ENCODE results near the gene SFN.
A peak's percentile ranks its signal among the peaks of the same experiment; 100 is the strongest.
"Not testable (repeated sequence)": the region's sequence is repeated elsewhere in the genome, so short reads cannot be mapped to it uniquely, and the experiment has no call there.

Gene SFN

DNA sequence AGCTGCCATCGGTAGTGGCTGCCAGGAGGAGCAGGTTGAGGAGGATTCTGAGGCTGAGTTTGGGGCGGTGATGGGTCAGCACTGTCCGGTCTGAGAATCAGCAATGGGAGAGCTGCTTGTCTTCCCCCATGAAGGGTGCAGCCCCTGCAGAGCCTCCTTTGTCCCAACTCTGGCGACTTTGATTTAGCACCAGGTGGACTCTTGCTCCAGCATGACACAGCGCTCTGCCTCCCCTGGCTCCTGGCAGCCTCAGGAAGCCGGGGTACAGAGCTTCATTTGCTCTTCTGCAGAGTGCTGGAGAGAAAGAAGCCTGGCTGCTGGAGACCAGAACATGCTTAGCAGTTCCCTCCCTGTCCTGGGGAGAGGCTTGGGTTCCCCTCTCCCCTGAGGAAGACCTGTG is 23.2 kb upstream of the SFN start:
- no peak for DNase-seq

DNA sequence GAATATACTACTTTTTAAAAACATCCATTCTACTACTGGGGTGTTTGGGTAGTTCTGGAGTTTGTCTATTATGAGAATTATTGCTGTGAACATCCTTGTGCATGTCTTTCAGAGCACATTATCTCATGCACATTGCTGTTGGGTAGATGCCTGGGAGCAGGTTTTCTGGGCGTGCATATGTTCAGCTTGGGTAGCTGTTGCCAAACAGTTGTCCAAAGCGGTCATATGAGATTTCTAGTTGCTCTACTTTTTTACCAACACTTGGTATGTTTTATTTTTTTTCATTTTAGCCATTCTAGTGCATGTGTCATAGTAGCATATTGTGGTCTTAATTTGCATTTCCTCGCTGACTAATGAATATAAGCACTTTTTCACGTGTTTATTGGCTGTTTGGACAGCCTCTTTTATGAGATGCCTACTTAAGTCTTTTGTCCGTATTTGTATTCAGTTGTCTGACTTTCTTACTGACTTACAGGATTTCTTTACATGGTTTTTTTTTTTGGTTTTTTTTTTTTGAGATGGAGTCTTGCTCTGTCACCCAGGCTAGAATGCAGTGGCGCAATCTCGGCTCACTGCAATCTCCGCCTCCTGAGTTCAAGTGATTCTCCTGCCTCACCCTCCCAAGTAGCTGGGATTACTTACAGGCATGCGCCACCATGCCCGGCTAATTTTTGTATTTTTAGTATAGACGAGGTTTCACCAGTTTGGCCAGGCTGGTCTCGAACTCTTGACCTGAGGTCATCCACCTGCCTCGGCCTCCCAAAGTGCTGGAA is 18.3 kb upstream of the SFN start:
- no peak for DNase-seq

DNA sequence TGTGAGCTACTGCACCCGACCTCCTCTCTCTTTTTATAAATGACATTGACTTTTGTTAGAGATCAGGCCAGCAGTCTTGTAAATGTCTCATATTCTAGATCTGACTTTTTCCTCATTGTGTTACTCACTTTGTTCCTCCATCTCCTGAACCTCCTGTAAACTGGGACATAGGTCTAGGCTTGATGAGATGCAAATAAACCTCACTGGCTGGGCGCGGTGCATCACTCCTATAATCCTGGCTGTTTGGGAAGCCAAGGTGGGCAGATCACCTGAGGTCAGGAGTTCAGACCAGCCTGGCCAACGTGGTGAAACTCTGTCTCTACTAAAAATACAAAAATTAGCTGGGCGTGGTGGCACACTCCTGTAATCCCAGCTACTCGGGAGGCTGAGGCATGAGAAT is 15.1 kb upstream of the SFN start:
- DNase-seq, result not testable (repeated sequence)

DNA sequence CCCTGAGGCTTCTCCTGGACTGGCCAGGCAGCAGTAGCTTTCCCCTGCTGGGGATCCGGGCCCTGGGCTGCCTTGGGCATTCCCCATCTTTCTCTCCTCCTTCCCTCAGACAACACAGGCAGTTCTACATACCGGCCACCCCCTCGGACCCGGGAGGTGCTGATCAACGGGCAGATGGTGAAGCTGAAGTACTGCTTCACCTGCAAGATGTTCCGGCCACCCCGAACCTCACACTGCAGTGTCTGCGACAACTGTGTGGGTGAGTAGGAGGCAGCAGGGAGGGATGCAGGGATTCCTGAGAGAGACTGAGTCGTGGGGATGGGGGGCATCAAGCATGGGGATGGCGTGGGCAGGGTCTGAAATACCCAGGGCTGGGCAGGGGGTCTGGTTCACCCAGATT is 14.4 kb upstream of the SFN start:
- no peak for DNase-seq

DNA sequence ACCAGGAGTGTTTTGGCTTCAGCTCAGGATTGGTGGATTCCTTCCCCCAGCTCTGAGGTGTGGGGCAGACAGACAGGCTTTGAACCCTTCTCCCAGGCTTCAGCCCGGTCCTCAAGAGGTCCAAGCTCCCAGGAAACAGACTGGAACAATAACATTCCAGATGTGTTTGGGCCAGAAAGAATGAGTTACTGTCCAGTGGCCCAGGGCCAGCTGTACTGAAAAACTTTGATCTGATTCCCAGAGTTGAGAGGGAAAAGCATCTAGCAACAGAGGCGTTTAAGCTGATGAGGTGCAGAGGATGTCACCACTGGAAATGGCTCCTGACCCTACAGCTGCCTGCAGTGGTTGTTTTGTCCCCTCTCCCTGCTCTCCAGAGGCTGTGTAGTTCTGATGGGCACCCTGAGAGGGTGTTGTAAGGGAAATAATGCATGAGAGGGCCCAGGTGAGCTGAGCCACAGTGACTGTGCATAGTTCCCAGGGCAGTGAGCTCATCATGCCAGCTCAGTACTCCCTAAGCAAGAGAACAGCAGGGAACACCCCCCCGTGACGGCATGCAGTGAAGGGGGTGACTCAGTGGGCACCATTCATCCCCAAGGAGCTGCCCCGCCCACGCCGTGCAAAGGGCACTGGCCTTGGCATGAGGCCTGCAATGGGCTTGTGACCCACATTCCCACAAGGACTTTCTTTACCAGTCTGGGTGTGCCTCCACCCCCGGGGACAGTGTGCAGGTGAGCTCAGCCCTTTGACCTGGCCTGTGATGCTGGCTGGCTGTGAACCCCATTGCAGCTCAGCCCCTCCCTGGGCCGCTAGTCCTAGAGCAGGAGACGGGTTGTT is 13.8 kb upstream of the SFN start:
- no peak for DNase-seq

DNA sequence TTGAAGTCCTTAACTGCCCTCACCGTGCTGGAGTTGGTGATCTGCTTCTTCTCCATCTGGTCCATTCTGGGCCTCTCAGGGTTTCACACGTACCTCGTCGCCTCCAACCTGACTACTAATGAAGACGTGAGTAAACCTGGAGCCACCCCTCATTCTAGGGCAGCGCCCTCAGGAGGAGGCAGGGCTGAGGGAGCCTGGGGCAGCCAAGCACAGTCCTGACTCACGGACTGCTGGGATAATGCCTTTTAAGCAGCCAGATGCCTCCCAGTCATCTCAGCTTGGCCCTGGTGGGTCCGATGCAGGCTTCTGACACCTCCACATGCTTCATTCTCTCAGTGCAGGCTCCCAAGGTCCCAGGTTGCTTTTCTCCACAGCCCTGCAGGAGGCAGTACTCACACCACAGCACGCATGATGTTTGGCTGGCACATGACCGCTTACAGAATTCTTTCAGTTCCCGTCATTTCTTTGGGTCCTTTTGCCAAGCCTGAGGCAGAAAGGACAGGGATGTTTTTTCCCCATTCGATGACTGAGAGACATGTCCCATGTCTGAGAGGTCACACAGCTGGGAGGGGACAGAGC is 11.8 kb upstream of the SFN start:
- no peak for DNase-seq

DNA sequence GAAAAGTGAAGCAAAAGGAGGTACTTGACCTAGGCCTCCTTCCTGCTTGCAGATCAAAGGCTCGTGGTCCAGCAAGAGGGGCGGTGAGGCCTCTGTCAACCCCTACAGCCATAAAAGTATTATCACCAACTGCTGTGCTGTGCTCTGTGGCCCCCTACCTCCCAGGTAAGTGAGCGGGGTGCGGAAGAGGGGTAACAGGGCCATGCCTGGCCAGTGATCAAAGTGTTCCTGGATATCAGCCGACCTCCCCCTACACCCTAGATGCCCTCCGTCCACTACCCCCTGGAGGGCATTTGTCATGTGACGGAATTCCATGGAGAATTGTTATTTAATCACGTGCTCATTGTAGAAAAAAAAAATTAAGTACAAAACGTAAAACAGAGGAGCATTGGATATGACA is 10.2 kb upstream of the SFN start:
- DNase-seq, result no peak

DNA sequence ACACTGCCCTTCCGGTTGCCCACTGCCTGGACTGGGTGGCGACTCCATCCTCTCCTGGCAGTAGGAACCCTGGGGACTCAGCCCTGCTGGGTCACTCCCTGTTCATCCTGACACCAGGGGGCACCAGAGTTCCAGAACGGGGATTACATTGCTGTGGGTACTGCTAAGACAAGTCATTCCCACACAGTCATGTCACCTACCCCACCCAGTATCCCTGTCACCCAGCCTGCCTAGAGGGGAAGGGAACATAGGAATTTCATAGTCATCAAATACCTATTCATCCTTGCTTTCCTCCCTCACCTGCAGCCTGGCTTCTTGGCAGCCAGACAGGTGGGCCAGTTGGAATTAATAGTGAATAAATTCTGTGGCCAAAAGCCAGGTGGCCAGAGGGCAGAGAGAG is 9.8 kb upstream of the SFN start:
- no peak for DNase-seq

DNA sequence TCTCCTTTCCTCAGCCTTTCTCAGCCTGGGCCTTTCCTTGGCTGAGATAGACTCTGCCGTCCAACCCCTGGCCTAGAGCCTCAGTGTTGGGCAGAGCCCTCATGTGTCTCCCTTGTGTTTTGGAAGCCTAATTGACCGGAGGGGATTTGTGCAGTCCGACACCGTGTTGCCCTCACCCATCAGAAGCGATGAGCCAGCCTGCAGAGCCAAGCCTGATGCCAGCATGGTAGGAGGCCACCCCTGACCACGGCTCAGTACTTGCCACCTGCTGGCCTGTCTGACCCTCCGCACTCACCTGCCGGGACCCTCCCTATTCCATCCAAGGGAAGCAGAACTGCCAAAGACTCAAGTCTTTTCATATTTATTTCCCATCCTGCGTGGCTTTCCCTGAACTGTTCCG is 9.3 kb upstream of the SFN start:
- no peak for DNase-seq

DNA sequence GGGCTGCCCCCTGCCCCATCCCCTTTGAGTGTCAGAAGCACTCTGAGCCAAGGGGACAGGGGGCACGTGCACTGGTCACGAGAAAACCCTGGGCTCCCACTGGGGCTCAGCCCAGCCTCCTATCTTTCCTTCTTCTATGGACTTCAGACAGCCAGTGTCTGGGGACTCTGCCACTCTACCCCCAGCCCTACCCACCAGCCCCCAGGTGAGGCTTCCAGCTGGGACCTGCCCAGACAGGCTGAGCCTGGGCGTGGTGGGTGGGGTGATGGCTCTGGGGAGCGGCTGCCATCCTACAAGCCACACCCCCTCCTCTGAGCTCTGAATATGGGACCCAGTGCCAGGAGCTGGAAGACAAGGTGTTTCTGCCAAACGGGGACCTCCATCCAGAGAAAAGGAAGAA is 8.0 kb upstream of the SFN start:
- no peak for DNase-seq

DNA sequence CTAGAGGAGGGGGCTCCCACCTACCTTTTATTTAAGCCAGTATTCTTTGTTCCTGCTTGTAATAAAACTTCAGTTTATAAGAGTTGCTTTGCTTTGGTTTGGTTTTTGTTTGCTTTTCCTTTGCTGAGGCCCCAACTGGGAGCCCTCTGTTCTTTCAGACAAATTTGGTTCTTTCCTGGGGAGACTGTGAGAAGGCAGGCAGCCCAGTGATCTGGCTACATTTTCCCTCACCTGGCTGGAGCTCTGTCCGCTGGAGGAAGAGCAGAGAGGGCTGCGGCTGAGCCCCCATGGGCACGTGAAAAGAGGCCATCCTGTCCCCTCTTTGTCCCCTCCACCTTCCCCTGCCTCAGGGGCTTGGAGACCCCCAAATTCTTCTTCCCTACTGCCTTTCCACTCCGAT is 7.3 kb upstream of the SFN start:
- no peak for DNase-seq

DNA sequence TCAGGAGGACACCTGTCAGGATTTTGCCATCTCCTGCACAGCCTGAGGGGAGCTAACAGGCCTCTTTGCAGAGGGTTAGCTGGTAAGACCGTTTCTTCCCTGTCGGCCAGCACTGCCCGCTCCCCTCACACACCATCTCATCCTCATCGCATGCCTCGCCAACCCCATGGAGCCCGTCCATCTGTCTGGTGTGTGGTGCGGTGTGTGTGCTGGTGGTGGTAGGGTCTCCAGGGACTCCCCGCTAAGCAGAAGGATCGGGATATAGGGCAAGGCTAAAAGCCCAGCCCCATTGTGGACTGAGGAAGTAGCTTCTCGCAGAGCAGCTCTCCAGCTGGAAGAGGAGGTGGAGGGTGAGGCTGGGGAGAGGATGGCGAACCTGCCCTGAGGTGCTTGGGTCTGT is 6.8 kb upstream of the SFN start:
- no peak for DNase-seq

DNA sequence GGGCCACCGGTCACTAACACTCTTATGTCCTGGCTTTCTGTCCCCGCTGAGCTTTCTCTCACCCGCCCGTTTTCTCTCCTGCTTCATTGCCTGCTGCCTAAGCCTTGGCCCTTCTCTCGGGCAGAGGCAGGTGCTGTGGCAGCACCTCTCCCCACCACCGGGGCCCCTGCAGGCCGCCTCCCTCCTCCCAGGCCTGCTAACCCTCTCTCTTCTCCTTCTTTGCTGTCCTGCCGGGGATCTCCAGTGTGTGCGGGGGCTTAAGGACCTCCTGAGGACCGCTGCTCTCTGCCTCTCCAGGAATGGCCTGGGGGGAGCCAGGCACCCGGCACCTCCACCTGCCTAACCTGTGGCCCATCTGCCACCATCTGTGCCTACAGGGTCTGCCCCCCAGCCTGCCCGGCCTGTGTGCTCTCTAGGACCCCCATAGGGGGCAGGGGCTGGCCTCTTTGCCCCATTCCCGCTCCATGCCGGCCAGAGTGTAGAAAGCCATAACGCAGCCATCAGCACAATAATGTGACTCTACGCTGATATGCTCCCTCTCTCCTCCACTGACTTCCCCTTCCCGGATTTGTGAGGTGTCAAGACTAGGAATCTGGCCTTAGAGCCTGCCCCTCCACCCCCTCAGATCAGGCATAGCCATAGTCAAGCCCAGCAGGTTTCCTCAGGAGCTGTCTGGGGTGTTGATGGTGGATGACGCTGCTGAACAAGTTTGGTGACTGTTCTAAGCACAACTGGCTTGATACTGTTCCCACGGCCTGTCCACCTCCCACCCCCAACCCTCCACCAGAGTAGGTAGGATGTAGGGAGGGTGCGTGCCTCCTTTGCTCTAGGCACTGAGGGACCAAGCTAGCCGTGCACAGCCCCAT is 6.1 kb upstream of the SFN start:
- no peak for DNase-seq

DNA sequence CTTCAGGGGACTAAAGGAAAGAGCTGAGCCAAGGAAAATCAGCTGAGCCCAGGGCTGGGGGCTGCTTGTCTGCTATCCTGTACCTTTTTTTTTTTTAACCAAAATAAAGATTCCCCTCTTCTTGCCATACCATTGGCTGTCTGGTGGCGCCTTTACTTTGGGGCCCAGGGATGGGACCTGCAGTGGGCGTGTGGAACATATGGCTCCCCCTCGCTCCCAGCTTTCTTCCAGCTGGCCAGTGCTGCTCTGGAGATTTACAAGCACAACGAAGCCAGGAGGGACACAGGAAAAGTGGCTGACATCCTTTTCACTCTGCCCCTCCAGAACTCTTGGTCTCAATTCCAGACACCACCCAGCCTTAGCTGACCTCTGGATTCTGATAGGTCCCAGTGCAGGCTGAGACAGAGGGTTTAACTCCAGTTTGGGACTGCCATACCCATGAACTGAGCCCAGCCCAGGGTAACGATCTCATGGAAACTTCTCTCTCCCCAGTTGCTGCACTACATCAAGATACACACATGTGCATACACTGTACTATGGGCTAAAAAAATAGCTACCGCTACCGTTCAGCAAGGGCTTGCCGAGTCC is 5.4 kb upstream of the SFN start:
- no peak for DNase-seq

DNA sequence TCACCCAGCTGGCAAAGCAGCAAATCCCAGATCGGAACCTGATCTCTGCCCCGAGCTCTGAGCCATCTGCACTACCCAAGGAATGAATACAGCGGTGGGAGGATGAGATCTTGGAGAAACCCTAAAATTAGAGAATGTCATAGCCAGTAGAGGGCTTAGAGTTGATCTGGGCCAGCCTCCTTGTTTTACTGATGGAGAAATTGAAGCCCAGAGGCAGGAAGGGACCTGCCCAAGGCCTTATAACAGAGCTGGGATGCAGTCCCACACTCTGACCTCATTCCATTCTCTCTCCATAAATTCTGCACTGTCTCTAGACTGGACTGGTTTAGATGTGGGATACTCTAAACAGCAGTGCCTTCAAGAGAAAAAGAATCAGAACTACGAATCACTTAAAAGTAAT is 4.8 kb upstream of the SFN start:
- DNase-seq, result no peak

DNA sequence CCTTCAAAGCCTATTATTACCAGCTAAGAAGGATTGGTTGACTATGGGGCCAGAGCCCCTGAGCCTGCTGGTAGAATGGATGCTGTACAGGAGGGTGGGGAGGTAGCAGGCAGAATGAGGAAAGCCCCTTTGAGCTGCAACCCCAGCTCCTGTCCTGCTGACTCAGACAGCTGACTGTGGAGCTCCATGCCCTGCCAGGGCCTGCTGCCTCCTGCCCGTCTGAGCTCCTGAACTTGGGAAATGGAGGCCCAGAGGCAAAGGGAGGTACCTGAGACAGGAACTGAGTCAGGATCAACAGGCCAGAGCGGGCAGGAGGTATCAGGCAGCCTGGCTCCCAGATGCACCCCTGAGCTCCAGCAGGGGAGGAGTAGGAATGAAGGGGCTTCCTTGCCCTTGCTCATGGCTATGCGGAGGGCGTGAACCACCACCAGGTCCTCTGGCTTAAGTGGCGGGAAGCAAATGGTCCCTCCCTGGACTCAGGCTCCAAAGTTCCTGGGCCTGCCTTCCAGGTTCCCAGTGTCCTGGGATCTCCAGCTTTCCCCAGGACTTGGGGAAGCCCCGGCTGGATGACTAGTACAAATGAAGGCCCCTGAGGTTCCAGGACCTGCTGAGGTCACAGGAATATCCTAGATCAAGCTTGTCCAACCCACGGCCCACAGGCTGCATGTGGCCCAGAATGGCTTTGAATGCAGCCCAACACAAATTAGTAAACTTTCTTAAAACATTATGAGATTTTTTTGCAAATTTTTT is 3.9 kb upstream of the SFN start:
- no peak for DNase-seq

DNA sequence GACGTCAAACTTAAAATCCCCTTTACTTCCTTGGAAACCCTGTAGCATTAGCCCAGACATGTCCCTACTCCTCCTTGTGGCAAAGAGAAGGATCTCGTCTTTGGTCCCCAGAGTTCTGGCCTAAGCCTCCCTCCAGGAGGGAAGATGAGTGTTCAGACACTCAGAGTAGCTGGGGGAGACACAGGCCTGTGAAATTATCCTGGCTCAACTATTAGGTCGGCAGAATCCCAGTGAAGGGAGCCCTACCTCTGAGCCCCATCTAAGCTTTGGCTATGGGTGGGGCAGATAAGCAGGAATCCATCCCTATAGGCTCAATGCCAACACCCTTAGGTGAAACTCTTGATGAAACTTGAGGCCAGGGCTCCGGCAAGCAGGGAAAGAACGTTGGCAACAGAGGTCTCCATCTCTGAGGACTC is 1.7 kb upstream of the SFN start:
- no peak for DNase-seq

DNA sequence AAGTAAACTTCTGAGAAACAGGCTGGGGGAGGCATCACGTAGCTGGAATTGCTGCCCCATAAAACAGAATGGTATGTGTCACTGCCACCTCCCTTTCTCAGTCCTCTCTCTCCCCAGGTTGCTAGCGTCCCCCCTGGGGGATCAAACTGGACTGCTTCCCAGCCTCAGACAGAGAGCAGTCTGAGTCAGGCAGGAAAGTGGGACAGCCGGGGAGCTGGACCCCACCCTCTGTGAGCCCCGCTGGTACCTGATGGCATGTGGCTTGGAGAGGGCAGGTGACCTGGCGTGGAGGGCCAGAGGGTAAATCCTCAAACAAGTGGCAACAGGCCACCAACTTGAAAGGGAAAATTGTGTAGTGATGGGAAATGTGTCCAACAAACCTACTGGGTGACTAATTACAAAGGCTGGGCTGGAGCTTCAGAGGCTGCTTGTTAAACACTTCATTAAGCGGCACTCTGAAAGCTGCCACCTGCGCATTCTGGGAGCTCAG is 1.0 kb upstream of the SFN start:
- DNase-seq, result peak; percentile 48

DNA sequence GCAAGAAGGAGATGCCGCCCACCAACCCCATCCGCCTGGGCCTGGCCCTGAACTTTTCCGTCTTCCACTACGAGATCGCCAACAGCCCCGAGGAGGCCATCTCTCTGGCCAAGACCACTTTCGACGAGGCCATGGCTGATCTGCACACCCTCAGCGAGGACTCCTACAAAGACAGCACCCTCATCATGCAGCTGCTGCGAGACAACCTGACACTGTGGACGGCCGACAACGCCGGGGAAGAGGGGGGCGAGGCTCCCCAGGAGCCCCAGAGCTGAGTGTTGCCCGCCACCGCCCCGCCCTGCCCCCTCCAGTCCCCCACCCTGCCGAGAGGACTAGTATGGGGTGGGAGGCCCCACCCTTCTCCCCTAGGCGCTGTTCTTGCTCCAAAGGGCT is 732 bp downstream of the SFN start:
- no peak for DNase-seq

DNA sequence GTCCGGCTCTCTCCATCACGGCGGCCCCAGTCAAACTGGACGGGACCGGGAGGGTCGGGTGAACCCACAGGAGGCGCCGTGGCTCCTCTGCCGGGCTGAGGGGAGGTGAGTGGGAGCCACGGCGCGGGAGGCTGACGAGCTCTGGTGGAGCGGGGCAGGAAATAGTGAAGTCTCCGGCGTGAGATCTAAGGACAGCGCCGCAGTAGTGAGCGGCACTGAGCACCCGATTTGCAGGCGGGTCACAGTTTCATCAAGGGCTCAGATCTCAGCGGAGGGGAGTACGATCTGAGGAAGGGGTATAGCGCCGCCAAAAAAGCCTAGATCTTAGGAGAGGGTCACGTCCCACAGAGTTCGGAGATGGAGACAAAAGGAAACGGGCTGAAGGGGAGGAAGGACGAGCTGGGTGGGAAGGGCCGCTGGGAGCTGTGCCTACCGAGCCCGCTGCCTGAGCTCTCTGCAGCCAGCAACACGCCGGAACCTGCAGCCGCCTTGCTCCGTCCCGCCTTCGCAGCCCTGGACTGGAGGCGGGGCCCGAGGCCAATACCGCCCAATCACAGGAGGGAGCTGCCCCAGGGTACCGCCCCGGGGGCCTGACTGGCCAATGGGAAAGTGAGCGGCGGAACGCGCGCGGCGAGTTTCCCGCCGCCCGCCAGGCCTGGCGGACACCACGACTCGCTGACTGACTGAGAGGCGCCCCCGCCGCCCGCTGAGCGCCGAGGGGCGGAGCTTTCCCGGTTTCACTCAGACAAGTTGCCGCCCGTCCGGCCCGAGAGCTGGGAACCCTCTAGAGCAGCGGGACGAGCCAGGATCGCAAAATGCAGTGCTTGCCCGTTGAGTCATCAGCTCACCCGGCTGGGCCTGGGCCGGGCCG is 1.9 kb downstream of the SFN start:
- DNase-seq, result peak; percentile 95

DNA sequence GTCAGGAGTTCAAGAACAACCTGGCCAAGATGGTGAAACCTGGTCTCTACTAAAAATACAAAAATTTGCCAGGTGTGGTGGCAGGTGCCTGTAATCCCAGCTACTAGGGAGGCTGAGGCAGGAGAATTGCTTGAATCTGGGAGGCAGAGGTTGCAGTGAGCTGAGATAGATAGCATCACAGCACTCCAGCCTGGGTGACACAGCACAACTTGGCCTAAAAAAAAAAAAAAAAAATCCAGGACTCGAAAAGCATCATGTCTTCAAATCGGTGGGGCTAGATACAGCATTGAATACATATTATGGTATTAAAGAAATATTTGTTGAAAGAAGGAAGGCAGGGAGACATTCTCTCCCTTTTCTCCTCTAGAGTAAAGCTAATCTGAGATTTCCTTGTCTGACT is 10.1 kb downstream of the SFN start:
- DNase-seq, result not testable (repeated sequence)
